K562 treated with DMSO at 1 percent for 12 hours (cell line): ENCODE results near the gene FBXO3. TPM values are rescaled to one million over a fixed set of nuclear protein-coding genes. Genes with fewer than 3 reads are reported as not detected.

Source experiments
- total RNA-seq: library from RNA; unstranded; fragments of 300-600 nt; gene quantifications from 2 replicates; pipeline ENCODE4 v1.2.3, GENCODE V29; 2022; ENCODE audit not compliant: insufficient read depth

Gene FBXO3
- total RNA-seq, result 18.6 and 21.9 TPM in 2 replicates

GRCh38 chr11:33773987-33774735, at the start of gene FBXO3:
FBXO3 (minus strand) TSS chr11:33774520; CDS start chr11:33774497, 23 bp downstream.

GRCh38 chr11:33736148-33736812, 38.0 kb downstream of the FBXO3 start, which contains the start of gene CD59:
CD59 (minus strand) TSS chr11:33736423; CDS start chr11:33722445, 13,978 bp downstream.

GRCh38 chr11:33700502-33701271, 73.6 kb downstream of the FBXO3 start, which contains the start of gene C11orf91:
C11orf91 (minus strand) TSS chr11:33700826; CDS start chr11:33700740, 86 bp downstream.

Other genes starting within 250 kb of the FBXO3 start
- not detected in 2 replicates for gene C11orf91, start 73.7 kb downstream of the FBXO3 start, total RNA-seq
- 111 and 179 TPM in 2 replicates for gene CD59, start 38.1 kb downstream of the FBXO3 start, total RNA-seq
- 17.8 and 20.8 TPM in 2 replicates for gene LMO2, start 117.6 kb upstream of the FBXO3 start, total RNA-seq